Heart left ventricle (tissue), 13 donors: ENCODE results near the gene HELZ.
"Not testable (repeated sequence)": the region's sequence is repeated elsewhere in the genome, so short reads cannot be mapped to it uniquely, and the experiment has no call there.

Source experiments
- CTCF ChIP-seq, 12 donors: fragments of 200-600 bp; sonication (generic) in 4 of 12; IDR thresholded peaks; one replicate each; pipeline versions ENCODE4 v1.5.0 to v1.8.0; 2018 to 2022; ENCODE audit warnings: antibody characterized with exemption in 12 of 12, mild to moderate bottlenecking in 5 of 12
- POLR2A ChIP-seq, 2 donors: fragments of 450-650 bp; IDR thresholded peaks; one replicate each; pipeline ENCODE4 v1.6.1; 2017; ENCODE audit warnings: antibody characterized with exemption in 2 of 2, mild to moderate bottlenecking in 2 of 2, moderate library complexity in 2 of 2
- donor health status: ischemic (EF 13 %, LVEDD 7.1; RV severe dilation, severe dysfunction).
- donor health status: DM: no; HTN: yes; CAD: no.
- donor health status: DM: no; HTN: no; CAD: no.
- donor health status: ischemic (EF 25% LVEDD 6.9; RV normal size, moderate dysfunction).
- donor health status: ischemic (EF 25% LVEDD 5.7; RV mildly dilated, moderate dysfunction).
- donor health status: ischemic (EF 35%, LVEDD 5.7; RV mildly dilated, moderate dysfunction).
- donor health status: nonischemic (EF 11% LVEDD 7.7; RV severe dilation, severe dysfunction).
- donor health status: DM: yes; HTN: yes; CAD: no.
- donor health status: PGD.
- donor health status: ischemic (EF 29% LVEDD 5.4; RV normal size, mild dysfunction).
- donor health status: nonischemic (EF 23%, LVEDD 6.1; RV moderate dilation, normal function).

- not testable (repeated sequence) for TF ChIP-seq CTCF, POLR2A (IDR thresholded peaks at IDR 0.05)
These were observed 203.9 kb downstream of the HELZ start for GRCh38 chr17:67041119-67041518.
